Panc1 (cell line): ENCODE data around the gene APOO.

Experiments
- CTCF ChIP-seq: fragments of 450-650 bp; IDR thresholded peaks from 2 replicates; pipeline ENCODE4 v1.5.1; 2017; ENCODE audit warnings: mild to moderate bottlenecking
- POLR2AphosphoS5 ChIP-seq: IDR thresholded peaks from 2 replicates; pipeline ENCODE4 v1.6.1; 2012; ENCODE audit warnings: mild to moderate bottlenecking, low read depth, low read length, moderate library complexity
- TCF7L2 ChIP-seq: IDR thresholded peaks from 2 replicates; pipeline ENCODE4 v1.6.1; 2011; ENCODE audit warnings: mild to moderate bottlenecking, low read depth, low read length, inconsistent platforms

GRCh38 chrX:23932046-23932445 lies 24.3 kb upstream of the APOO start:
- TF ChIP-seq CTCF: no peak
- TF ChIP-seq POLR2AphosphoS5: no peak
- TF ChIP-seq TCF7L2: no peak
